CD4-positive, alpha-beta T cell treated with Interleukin-10 for 1 hour (primary cell): ENCODE measurements around the gene CAMTA1.

Source experiments
- DNase-seq: peaks from one replicate; pipeline ENCODE4 v3.0.0-alpha.2; 2020

CAMTA1 gene

GRCh38 chr1:7636795-7637526 is 851.7 kb downstream of the CAMTA1 start:
- DNase-seq = no peak

- no peak for DNase-seq
These were observed 852.8 kb downstream of the CAMTA1 start for GRCh38 chr1:7638078-7638477.

- DNase-seq = no peak
These were observed 854.3 kb downstream of the CAMTA1 start for GRCh38 chr1:7639435-7640131.

- no peak for DNase-seq
These were observed 855.1 kb downstream of the CAMTA1 start for GRCh38 chr1:7640350-7640749.

- DNase-seq = no peak
These were observed 855.8 kb downstream of the CAMTA1 start for GRCh38 chr1:7640920-7641585.

- no peak for DNase-seq
These were observed 856.5 kb downstream of the CAMTA1 start for GRCh38 chr1:7641587-7642417.

GRCh38 chr1:7642418-7642704 is 857.1 kb downstream of the CAMTA1 start:
- no peak for DNase-seq

- no peak for DNase-seq
These were observed 857.7 kb downstream of the CAMTA1 start for GRCh38 chr1:7642781-7643529.

- DNase-seq = no peak
These were observed 858.3 kb downstream of the CAMTA1 start for GRCh38 chr1:7643530-7643929.

- no peak for DNase-seq
These were observed 858.8 kb downstream of the CAMTA1 start for GRCh38 chr1:7644086-7644485.

- DNase-seq = no peak
These were observed 859.9 kb downstream of the CAMTA1 start for GRCh38 chr1:7644961-7645750.

- no peak for DNase-seq
These were observed 860.4 kb downstream of the CAMTA1 start for GRCh38 chr1:7645751-7646048.

GRCh38 chr1:7646164-7646563 is 860.9 kb downstream of the CAMTA1 start:
- no peak for DNase-seq

- DNase-seq = peak; percentile 56
These were observed 862.0 kb downstream of the CAMTA1 start for GRCh38 chr1:7646981-7647901.

GRCh38 chr1:7648761-7649384 is 863.6 kb downstream of the CAMTA1 start:
- DNase-seq = no peak

GRCh38 chr1:7650801-7651200 is 865.5 kb downstream of the CAMTA1 start:
- no peak for DNase-seq

GRCh38 chr1:7651203-7651602 is 865.9 kb downstream of the CAMTA1 start:
- no peak for DNase-seq

GRCh38 chr1:7652061-7652460 is 866.8 kb downstream of the CAMTA1 start:
- no peak for DNase-seq

- no peak for DNase-seq
These were observed 867.4 kb downstream of the CAMTA1 start for GRCh38 chr1:7652515-7653098.

GRCh38 chr1:7654725-7655124 is 869.5 kb downstream of the CAMTA1 start:
- DNase-seq = no peak
